Activated T-cell treated with anti-CD3 and anti-CD28 coated beads, Interleukin-2, amount 50 U/mL, for 72 hours (primary cell): ENCODE measurements around the gene JPH3. TPM values are rescaled to one million over a fixed set of nuclear protein-coding genes. Genes with fewer than 3 reads are reported as not detected.

Experiments
- ATAC-seq, 2 donors: fragments of 150-1000 bp; cut with Tn5 transposase; replicated peaks in 1 of 2; 2 replicates each; pipeline ENCODE4 v1.10.0; 2021; ENCODE audit warnings: moderate library complexity in 2 of 2, mild to moderate bottlenecking in 1 of 2
- DNase-seq, 2 donors: peaks; one replicate each; pipeline ENCODE4 v3.0.0; 2021 to 2022; ENCODE audit warnings: mixed read lengths in 1 of 2
- H3K27ac Mint-ChIP-seq: one replicate; pipeline ENCODE4 v1.8.0; 2022; ENCODE audit warnings: mild to moderate bottlenecking, moderate library complexity, mixed read lengths
- H3K27me3 Mint-ChIP-seq: one replicate; pipeline ENCODE4 v1.8.0; 2022; ENCODE audit warnings: low read depth, mixed read lengths
- H3K36me3 Mint-ChIP-seq, 2 donors: one replicate each; pipeline ENCODE4 v1.8.0; 2022; ENCODE audit warnings: mixed read lengths in 2 of 2, mild to moderate bottlenecking in 1 of 2; ENCODE audit not compliant: insufficient read depth in 2 of 2
- H3K4me1 Mint-ChIP-seq: one replicate; pipeline ENCODE4 v1.8.0; 2022; ENCODE audit warnings: low read depth, mixed read lengths
- H3K4me3 Mint-ChIP-seq, 2 donors: one replicate each; pipeline ENCODE4 v1.8.0; 2022; ENCODE audit warnings: mild to moderate bottlenecking in 2 of 2, mixed read lengths in 2 of 2, moderate library complexity in 2 of 2
- H3K9me3 Mint-ChIP-seq, 2 donors: one replicate each; pipeline ENCODE4 v1.8.0; 2022; ENCODE audit warnings: mixed read lengths in 2 of 2
- total RNA-seq, 2 donors: library from RNA; stranded (reverse); gene quantifications; one replicate each; pipeline ENCODE4 v1.2.3, GENCODE V29; 2022

The JPH3 gene
- total RNA-seq, 2 donors from 2014 or later: 0.60 to 0.74 TPM

DNA sequence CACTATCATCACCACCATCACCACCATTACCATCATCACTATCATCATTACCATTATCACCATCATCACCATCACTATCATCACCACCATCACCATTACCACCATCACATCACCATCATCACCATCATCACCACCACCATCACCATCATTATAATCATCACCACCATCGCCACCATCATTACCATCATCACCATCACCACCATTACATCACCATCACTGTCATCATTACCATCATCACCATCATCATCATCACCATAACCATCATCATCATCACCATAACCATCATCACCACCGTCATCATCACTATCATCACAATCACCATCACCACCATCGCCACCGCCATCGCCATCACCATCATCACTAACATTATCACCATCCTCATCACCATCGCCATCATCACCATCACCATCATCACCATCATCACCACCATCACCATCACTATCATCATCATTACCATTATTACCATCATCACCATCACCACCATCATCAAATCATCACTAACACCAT lies 4.9 kb upstream of the JPH3 start:
- Mint-ChIP-seq H3K27ac (no peak overlapping the region), H3K36me3 (no peaks in the 10 kb centered on the region), H3K27me3 (peaks cover 34% of the 10 kb centered on the region), H3K4me1 (peaks cover 4% of the 10 kb centered on the region), H3K9me3 (no peaks in the 10 kb centered on the region), H3K4me3 (no peak overlapping the region)
- no peak for DNase-seq
- no peak for ATAC-seq

DNA sequence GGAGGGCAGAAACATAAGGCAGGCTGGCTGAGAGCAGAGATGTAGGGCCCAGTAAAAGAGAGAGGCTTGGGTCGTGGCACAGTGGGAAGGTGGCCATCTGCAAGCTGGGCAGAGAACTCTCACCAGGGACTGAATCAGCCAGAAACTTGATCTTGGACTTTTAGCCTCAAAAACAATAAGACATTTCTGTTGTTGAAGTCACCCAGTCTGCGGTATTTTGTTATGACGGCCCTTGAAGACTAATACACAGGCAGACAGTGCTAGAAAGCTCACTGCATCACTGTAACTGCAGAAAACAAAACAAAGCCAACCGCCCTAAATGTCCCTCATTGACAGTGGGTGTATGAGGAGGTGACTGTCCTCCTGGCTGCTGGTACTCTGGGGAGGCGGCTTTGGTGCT lies 3.9 kb upstream of the JPH3 start:
- Mint-ChIP-seq H3K4me3 (no peak overlapping the region), H3K27me3 (peaks cover 35% of the 10 kb centered on the region), H3K36me3 (no peaks in the 10 kb centered on the region), H3K9me3 (no peaks in the 10 kb centered on the region), H3K27ac (no peak overlapping the region), H3K4me1 (peaks cover 9% of the 10 kb centered on the region)
- DNase-seq (no peak), ATAC-seq (no peak)

DNA sequence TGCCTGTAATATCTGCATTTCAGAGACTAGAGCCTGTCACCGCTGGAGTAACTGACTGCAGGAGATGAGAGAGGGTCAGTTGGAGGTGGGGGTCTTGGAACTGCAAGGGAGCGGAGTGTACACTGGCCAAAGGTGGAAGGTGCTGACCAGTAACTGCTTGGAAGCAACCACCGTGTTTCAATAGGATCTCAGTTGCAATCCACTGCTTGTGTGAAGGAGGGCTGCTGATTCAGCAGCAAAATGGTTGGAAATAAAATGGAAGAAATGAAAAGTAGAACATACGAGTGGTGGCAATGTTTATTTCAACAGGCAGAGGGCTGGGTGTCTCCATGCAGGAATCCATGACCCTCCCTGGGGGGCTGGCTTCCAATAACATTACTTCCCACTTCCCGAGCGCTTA lies 2.1 kb upstream of the JPH3 start:
- peaks cover 48% of the 10 kb centered on the region for H3K27me3 Mint-ChIP-seq
- H3K4me1 Mint-ChIP-seq: peaks cover 15% of the 10 kb centered on the region
- H3K4me3 Mint-ChIP-seq: no peak overlapping the region
- H3K9me3 Mint-ChIP-seq: no peaks in the 10 kb centered on the region
- H3K36me3 Mint-ChIP-seq: no peaks in the 10 kb centered on the region
- ATAC-seq: no peak
- no peak for DNase-seq
- no peak overlapping the region for H3K27ac Mint-ChIP-seq

DNA sequence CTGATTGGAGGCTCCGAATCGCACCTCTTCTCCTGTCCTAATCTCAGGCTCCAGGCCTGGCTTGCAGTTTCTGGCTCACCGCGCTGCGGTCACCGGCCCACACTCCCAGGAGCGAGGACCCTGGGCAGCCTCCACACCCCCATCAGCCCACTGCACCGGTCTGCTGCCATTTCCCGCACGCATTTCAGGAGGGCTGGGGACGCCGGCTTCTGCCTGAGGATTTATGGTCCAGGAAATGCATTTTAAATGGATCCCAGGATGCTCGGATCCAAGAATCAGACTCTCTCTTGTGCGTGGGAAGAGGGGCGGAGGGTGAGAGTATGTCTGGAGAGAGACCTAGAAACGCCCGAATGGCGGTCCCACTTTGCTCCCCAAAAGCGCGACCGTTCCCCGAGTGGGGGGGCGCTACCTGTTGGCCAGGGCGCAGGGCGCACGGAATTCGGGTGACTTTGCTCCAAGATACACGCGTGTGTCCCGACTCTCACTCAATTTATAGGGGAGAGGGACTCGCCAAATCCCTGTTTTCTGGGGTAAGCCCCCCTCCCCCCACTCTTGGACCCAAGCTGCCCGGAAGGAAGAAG lies 817 bp upstream of the JPH3 start:
- H3K4me3 Mint-ChIP-seq: peak overlapping the region in 1 of 2 donors; percentile 70
- H3K9me3 Mint-ChIP-seq: no peaks in the 10 kb centered on the region
- H3K27ac Mint-ChIP-seq: no peak overlapping the region
- no peaks in the 10 kb centered on the region for H3K36me3 Mint-ChIP-seq
- peaks cover 57% of the 10 kb centered on the region for H3K27me3 Mint-ChIP-seq
- peaks cover 15% of the 10 kb centered on the region for H3K4me1 Mint-ChIP-seq
- ATAC-seq: no peak
- DNase-seq: no peak

DNA sequence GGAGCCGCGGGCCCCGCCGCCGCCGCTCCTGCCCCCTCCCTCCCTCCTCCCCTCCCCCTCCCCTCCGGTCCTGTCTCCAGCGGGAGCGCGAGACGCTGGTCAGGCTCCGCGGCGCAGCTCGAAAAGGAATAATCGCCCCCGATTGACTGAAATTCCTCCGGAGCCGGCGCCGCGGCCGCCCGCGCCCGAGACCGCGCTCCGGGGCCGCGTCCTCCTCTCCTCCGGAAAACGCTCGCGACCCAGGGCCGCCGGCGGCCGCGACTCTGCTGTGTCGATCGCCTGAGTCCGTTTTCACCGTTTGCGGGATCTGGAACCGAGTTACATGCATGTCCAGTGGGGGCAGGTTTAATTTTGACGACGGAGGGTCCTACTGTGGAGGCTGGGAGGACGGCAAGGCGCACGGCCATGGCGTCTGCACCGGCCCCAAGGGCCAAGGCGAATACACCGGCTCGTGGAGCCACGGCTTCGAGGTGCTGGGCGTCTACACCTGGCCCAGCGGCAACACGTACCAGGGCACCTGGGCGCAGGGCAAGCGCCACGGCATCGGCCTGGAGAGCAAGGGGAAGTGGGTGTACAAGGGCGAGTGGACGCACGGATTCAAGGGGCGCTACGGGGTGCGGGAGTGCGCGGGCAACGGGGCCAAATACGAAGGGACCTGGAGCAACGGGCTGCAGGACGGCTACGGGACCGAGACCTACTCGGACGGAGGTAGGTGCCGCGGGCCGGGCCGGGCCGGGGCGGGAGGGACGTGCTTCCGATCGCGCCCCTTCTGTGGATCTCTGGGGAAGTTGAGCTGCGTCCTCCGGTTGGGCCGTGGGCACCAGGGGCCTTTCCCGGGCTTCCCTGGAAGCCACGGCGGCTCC lies 744 bp downstream of the JPH3 start:
- Mint-ChIP-seq H3K4me1 (peaks cover 15% of the 10 kb centered on the region), H3K27ac (no peak overlapping the region), H3K36me3 (no peaks in the 10 kb centered on the region), H3K4me3 (peak overlapping the region; percentile 72 to 80), H3K9me3 (no peaks in the 10 kb centered on the region), H3K27me3 (peaks cover 71% of the 10 kb centered on the region)
- DNase-seq (no peak), ATAC-seq (no peak)

DNA sequence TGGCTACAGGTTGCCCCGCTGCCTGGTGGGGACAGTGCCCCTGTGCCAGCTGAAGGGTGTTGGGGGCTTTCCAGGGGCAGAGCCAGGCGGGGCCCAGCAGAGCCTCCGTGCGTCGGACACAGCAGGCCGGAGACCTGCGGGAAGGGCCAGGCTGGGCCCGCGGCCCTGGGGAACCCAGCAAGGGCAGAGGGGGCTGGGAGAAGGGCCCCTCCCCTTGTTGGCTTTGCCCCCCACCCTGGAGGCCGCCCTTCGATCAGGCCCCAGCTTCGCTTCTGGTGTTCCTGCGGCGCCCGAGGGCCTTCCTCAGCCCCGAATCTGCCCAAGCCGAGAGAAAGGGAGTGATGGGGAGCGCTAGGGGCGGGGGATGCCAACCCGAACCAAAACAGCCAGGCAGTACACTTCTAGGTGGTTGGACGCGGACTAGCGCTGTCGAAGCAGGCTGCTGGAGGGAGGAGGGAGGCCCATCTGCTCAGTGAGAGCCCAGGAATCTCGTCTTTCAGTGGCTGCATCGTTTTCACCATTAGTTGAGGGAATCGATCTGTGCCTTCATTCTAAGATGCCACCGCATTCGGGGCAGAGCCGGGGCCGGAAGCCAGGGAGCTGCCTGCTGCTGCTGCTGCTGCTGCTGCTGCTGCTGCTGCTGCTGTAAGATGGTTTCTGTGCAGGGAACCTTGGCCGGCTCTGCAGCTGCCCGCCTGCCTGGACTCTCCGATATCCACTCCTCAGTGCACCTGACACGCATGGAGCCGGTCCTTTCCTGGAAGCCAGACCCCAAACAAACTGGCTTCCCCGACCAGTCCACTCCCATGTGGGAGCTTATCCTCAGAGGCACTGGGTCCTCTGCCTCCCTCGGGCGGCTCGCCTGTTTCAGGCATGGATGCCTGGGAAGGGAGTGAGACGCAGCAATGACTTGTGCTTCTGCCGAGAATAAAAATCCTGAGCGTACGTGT lies 1.7 kb downstream of the JPH3 start:
- peaks cover 75% of the 10 kb centered on the region for H3K27me3 Mint-ChIP-seq
- no peak for ATAC-seq
- no peaks in the 10 kb centered on the region for H3K36me3 Mint-ChIP-seq
- peak overlapping the region; percentile 33 to 80 for H3K4me3 Mint-ChIP-seq
- H3K9me3 Mint-ChIP-seq: no peaks in the 10 kb centered on the region
- no peak for DNase-seq
- H3K4me1 Mint-ChIP-seq: peaks cover 15% of the 10 kb centered on the region
- H3K27ac Mint-ChIP-seq: peak overlapping the region; percentile 56

DNA sequence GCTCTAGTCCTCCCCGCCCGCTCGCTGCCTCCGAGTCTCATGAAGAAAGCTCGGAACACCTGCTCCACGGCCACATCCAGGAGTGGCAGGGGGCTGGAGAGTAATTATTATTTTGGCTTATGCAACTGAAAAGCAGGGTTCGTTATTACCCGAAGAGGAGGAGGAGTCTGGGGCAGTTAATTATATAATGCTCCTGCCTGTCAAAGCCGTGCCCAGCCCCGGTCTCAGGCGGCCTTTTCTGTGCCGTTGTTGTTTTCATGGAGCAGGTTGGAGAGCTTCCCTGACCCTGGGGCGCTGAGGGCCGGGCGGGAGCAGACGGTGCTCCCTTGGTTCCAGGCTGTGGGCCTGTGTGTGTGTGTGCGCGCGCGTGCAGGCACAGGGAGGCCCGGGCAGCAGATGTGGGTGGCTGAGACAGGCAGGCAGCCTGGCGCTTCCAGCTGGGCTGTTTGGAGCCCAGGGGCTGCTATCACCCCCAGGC lies 2.4 kb downstream of the JPH3 start:
- DNase-seq: no peak
- no peak overlapping the region for H3K4me3 Mint-ChIP-seq
- no peaks in the 10 kb centered on the region for H3K36me3 Mint-ChIP-seq
- H3K9me3 Mint-ChIP-seq: no peaks in the 10 kb centered on the region
- no peak overlapping the region for H3K27ac Mint-ChIP-seq
- ATAC-seq: no peak
- H3K27me3 Mint-ChIP-seq: peaks cover 68% of the 10 kb centered on the region
- H3K4me1 Mint-ChIP-seq: peaks cover 15% of the 10 kb centered on the region

DNA sequence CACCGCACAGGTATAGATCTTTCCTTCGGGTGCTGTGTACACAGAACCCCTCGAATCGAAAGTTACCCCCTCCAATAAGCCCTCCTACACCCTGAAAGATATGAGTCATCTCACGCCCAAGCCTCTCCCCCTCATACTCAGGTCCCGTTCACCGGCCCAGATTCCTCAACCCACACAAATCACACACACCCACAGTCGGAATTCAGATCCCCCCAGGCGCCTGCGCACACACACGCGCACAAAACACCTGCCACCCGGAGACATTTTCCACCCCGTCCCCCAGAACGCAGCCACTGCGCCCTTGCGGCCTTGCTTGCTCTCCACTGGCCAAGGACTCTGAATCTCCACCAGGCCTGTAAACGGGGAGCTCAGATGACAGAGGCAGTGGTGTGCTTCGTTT lies 4.9 kb downstream of the JPH3 start:
- no peaks in the 10 kb centered on the region for H3K9me3 Mint-ChIP-seq
- ATAC-seq: no peak
- H3K4me1 Mint-ChIP-seq: peaks cover 11% of the 10 kb centered on the region
- H3K27ac Mint-ChIP-seq: no peak overlapping the region
- DNase-seq: no peak
- peaks cover 47% of the 10 kb centered on the region for H3K27me3 Mint-ChIP-seq
- no peaks in the 10 kb centered on the region for H3K36me3 Mint-ChIP-seq
- H3K4me3 Mint-ChIP-seq: no peak overlapping the region

DNA sequence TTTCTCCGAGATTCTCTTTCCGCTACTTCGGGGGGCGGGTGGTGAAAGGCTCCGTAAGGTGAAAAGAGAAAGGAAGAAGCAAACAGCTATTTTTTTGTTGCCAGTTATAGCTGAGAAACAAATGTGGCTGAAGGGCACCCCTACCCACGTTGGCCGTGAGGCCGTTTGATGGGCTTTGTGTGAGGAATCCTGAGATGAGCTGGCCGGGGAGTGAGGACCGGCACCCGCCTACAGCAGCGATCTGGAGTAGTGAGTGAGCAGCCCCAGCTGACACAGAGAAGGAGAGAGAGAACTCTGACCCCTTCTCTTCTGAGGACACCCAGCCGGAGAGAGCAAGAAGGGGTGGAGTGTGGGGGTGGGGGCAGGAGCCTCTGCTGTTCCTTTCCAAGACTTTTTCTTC lies 5.6 kb downstream of the JPH3 start:
- H3K36me3 Mint-ChIP-seq: no peaks in the 10 kb centered on the region
- ATAC-seq (no peak), DNase-seq (no peak)
- no peaks in the 10 kb centered on the region for H3K9me3 Mint-ChIP-seq
- peaks cover 11% of the 10 kb centered on the region for H3K4me1 Mint-ChIP-seq
- no peak overlapping the region for H3K27ac Mint-ChIP-seq
- H3K27me3 Mint-ChIP-seq: peaks cover 46% of the 10 kb centered on the region
- no peak overlapping the region for H3K4me3 Mint-ChIP-seq

DNA sequence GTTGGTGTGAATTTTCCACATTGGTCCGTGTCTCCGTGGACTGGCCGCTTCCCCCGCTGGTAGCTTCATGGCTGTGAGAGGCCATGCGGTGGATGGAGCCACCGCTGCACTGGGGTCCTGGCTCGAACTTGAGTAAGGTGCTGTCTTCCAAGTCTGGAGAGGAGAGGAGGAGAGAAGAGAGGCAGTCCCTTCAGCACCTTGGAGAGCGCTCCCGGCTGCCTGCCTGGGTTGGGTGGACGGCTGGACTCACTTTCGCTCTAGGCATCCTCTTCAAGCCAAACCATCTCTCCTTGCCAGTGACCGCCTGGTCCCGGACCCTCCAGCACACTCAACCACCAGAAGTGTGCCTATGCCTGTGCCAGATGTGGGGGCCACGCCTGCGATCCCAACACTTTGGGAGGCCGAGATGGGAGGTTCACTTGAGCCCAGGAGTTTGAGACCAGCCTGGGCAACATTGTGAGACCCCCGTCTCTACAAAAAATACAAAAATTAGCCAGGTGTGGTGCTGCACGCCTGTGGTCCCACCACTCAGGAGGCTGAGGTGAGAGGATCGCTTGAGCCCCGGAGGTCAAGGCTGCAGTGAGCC lies 6.2 kb downstream of the JPH3 start:
- H3K36me3 Mint-ChIP-seq: no peaks in the 10 kb centered on the region
- no peaks in the 10 kb centered on the region for H3K9me3 Mint-ChIP-seq
- ATAC-seq (no peak), DNase-seq (peak; percentile 43 to 54)
- no peak overlapping the region for H3K27ac Mint-ChIP-seq
- H3K4me1 Mint-ChIP-seq: peaks cover 6% of the 10 kb centered on the region
- no peak overlapping the region for H3K4me3 Mint-ChIP-seq
- H3K27me3 Mint-ChIP-seq: peaks cover 41% of the 10 kb centered on the region

DNA sequence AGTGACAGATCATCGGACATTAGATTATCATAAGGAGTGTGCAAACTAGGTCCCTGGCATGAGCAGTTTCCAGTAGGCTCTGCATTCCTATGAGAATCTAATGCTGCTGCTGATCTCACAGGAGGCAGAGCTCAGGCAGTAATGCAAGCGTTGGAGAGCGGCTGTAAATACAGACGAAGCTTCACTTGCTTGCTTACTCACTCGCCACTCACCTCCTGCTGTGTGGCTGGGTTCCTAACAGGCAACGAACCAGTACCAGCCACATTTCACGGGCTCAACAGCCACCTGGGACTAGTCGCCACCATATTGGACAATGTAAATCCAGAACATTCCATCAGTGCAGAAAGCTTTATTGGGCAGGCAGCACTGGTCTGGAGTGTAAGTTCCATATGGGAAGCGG lies 7.7 kb downstream of the JPH3 start:
- Mint-ChIP-seq H3K27me3 (peaks cover 30% of the 10 kb centered on the region), H3K9me3 (no peaks in the 10 kb centered on the region), H3K4me1 (no peaks in the 10 kb centered on the region), H3K4me3 (no peak overlapping the region), H3K27ac (no peak overlapping the region), H3K36me3 (no peaks in the 10 kb centered on the region)
- DNase-seq: no peak
- ATAC-seq: no peak

DNA sequence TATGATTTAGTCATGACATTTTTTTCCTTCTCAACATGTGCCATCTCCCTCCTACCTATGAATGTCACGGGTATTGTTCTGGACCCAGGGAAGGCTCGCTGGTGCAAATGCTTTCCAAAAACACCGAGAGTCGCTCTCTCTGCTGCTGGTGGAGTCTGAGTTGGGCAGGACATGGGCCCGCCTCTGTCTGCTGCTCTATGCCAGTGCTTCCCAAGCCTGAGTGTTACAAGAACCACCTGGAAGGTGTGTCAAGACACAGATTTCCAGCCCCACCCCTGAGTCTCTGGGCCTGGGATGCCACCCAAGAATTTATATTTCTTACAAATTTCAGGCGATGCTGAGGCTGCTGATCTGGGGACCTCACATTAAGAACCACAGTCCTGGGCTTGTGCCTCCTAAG lies 9.1 kb downstream of the JPH3 start:
- no peaks in the 10 kb centered on the region for H3K9me3 Mint-ChIP-seq
- peaks cover 25% of the 10 kb centered on the region for H3K27me3 Mint-ChIP-seq
- ATAC-seq: no peak
- H3K27ac Mint-ChIP-seq: no peak overlapping the region
- H3K4me3 Mint-ChIP-seq: no peak overlapping the region
- H3K4me1 Mint-ChIP-seq: no peaks in the 10 kb centered on the region
- DNase-seq: no peak
- no peaks in the 10 kb centered on the region for H3K36me3 Mint-ChIP-seq
